Keratinocyte (primary cell): ENCODE data around the gene IPO8. TPM values are rescaled to one million over a fixed set of nuclear protein-coding genes. Genes with fewer than 3 reads are reported as not detected.

Source experiments
- DNase-seq: peaks from one replicate; pipeline ENCODE4 v3.0.0-alpha.2; 2011; ENCODE audit warnings: low read depth, missing footprints, low spot score
- FAIRE-seq: peaks from 2 replicates; lab custom pipeline; 2011; peaks lifted over from hg19 to GRCh38; lab: Jason Lieb, UNC
- H2AFZ ChIP-seq: 2 replicates; pipeline ENCODE4 v1.6.0; 2012; ENCODE audit warnings: low read length, control low read depth, inconsistent platforms; ENCODE audit not compliant: control insufficient read depth
- H3K27ac ChIP-seq: 2 replicates; pipeline ENCODE4 v1.5.1; 2011; ENCODE audit warnings: low read length; ENCODE audit not compliant: control insufficient read depth, insufficient read depth
- H3K27me3 ChIP-seq: 3 replicates; pipeline ENCODE4 v1.6.0; 2011; ENCODE audit warnings: low read length; ENCODE audit not compliant: control insufficient read depth, insufficient read depth; ENCODE audit errors: extremely low read depth
- H3K36me3 ChIP-seq, 2 experiments: 2 replicates in 1 of 2; 3 replicates in 1 of 2; pipeline ENCODE4 v1.5.1; 2011; ENCODE audit warnings: low read length in 2 of 2, mild to moderate bottlenecking in 1 of 2; ENCODE audit not compliant: control insufficient read depth in 2 of 2, insufficient read depth in 2 of 2; ENCODE audit errors: extremely low read depth in 1 of 2
- H3K4me1 ChIP-seq: 3 replicates; pipeline ENCODE4 v1.5.1; 2011; ENCODE audit warnings: low read length; ENCODE audit not compliant: control insufficient read depth, insufficient read depth; ENCODE audit errors: extremely low read depth
- H3K4me2 ChIP-seq: 3 replicates; pipeline ENCODE4 v1.6.0; 2011; ENCODE audit warnings: low read depth, low read length; ENCODE audit not compliant: control insufficient read depth, insufficient read depth; ENCODE audit errors: extremely low read depth
- H3K4me3 ChIP-seq, 3 experiments: fragments of 200-600 bp in 1 of 3; sonication (generic) in 1 of 3; 2 replicates in 2 of 3; 3 replicates in 1 of 3; pipeline ENCODE4 v1.5.1; 2011 to 2016; ENCODE audit warnings: low read length in 3 of 3, mild to moderate bottlenecking in 3 of 3, control low read depth in 2 of 3, inconsistent platforms in 1 of 3, low read depth in 1 of 3, mixed read lengths in 1 of 3, mixed run types in 1 of 3, moderate library complexity in 1 of 3; ENCODE audit not compliant: control insufficient read depth in 2 of 3, insufficient read depth in 2 of 3; ENCODE audit errors: extremely low read depth in 1 of 3
- H3K79me2 ChIP-seq: 2 replicates; pipeline ENCODE4 v1.6.0; 2012; ENCODE audit warnings: low read length; ENCODE audit not compliant: control insufficient read depth, insufficient read depth
- H3K9ac ChIP-seq: 3 replicates; pipeline ENCODE4 v1.6.0; 2011; ENCODE audit warnings: low read length; ENCODE audit not compliant: control insufficient read depth, insufficient read depth; ENCODE audit errors: extremely low read depth
- H3K9me1 ChIP-seq: 3 replicates; pipeline ENCODE4 v1.6.0; 2011; ENCODE audit warnings: low read length; ENCODE audit not compliant: control insufficient read depth, insufficient read depth; ENCODE audit errors: extremely low read depth
- H3K9me3 ChIP-seq: 2 replicates; pipeline ENCODE4 v1.5.1; 2012; ENCODE audit warnings: low read depth, low read length; ENCODE audit not compliant: control insufficient read depth
- H4K20me1 ChIP-seq: 3 replicates; pipeline ENCODE4 v1.6.0; 2011; ENCODE audit warnings: low read length; ENCODE audit not compliant: control insufficient read depth, insufficient read depth; ENCODE audit errors: extremely low read depth
- EZH2 ChIP-seq: IDR thresholded peaks from one replicate; pipeline ENCODE4 v1.6.1; 2012; ENCODE audit warnings: inconsistent platforms, mild to moderate bottlenecking, low read length, moderate library complexity
- dilution Hi-C: fragments of 300-500 bp; cut with MboI; formaldehyde crosslinking; loops from one replicate; pipeline ENCODE4 v1.7.0; 2020; ENCODE audit warnings: low sequenced_read_pairs; ENCODE audit not compliant: extremely low pct_ligation_motif_present
- polyA plus RNA-seq, 5 experiments: library from polyadenylated mRNA; depleted of rRNA in 3 of 5; stranded (reverse) in 3 of 5; stranded (forward) in 1 of 5; unstranded in 1 of 5; fragments of >200 nt; gene quantifications; 1 replicate in 1 of 5; 2 replicates in 3 of 5; 3 replicates in 1 of 5; pipeline versions ENCODE4 v1.2.1 to v1.2.3, GENCODE V29; 2011 to 2012; ENCODE audit warnings: missing spikeins in 2 of 5, low read depth in 1 of 5, low replicate concordance in 1 of 5
- TF ChIP-seq, protein P1 (sequence below), 3 experiments: IDR thresholded peaks in 1 of 3; conservative IDR thresholded peaks in 1 of 3; optimal IDR thresholded peaks in 1 of 3; 2 replicates in 2 of 3; 3 replicates in 1 of 3; pipeline versions ENCODE3 to v1.5.1; 2011; ENCODE audit warnings: low read length in 3 of 3, mild to moderate bottlenecking in 3 of 3, moderate library complexity in 2 of 3, control low read depth in 1 of 3, inconsistent platforms in 1 of 3; ENCODE audit not compliant: insufficient read depth in 2 of 3; ENCODE audit errors: extremely low read depth in 1 of 3

Gene IPO8
- polyA plus RNA-seq, 1 donor (not counting 4 experiments of a cell fraction or from before 2014, with no cell fraction given): 18.8 TPM

GRCh38 chr12:30617346-30618016, 78.2 kb downstream of the IPO8 start:
- Histone ChIP-seq H3K79me2 (no peaks in the 10 kb centered on the region), H3K9ac (no peak overlapping the region), H3K27me3 (no peaks in the 10 kb centered on the region), H2AFZ (no peak overlapping the region), H3K27ac (no peak overlapping the region), H3K4me1 (peaks cover 1% of the 10 kb centered on the region), H3K36me3 (no peaks in the 10 kb centered on the region), H3K4me2 (no peak overlapping the region), H3K4me3 (no peak overlapping the region), H4K20me1 (no peaks in the 10 kb centered on the region), H3K9me1 (no peaks in the 10 kb centered on the region), H3K9me3 (no peaks in the 10 kb centered on the region)
- TF ChIP-seq, protein P1, sequence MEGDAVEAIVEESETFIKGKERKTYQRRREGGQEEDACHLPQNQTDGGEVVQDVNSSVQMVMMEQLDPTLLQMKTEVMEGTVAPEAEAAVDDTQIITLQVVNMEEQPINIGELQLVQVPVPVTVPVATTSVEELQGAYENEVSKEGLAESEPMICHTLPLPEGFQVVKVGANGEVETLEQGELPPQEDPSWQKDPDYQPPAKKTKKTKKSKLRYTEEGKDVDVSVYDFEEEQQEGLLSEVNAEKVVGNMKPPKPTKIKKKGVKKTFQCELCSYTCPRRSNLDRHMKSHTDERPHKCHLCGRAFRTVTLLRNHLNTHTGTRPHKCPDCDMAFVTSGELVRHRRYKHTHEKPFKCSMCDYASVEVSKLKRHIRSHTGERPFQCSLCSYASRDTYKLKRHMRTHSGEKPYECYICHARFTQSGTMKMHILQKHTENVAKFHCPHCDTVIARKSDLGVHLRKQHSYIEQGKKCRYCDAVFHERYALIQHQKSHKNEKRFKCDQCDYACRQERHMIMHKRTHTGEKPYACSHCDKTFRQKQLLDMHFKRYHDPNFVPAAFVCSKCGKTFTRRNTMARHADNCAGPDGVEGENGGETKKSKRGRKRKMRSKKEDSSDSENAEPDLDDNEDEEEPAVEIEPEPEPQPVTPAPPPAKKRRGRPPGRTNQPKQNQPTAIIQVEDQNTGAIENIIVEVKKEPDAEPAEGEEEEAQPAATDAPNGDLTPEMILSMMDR (optimal IDR thresholded peaks at IDR 0.05 in 1 of 3, IDR thresholded peaks at IDR 0.05 in 1 of 3, conservative IDR thresholded peaks at IDR 0.05 in 1 of 3; ENCODE audit: extremely low read depth in 1 of 3, insufficient read depth in 2 of 3, low read length in 3 of 3): no peak
- TF ChIP-seq EZH2: no peak
- dilution Hi-C loops: no loop called here
- FAIRE-seq: no peak
- DNase-seq: no peak

- Histone ChIP-seq H3K9ac (no peak overlapping the region), H3K27ac (no peak overlapping the region), H3K4me3 (no peak overlapping the region), H3K4me2 (no peak overlapping the region), H3K9me3 (no peaks in the 10 kb centered on the region), H3K4me1 (no peaks in the 10 kb centered on the region), H2AFZ (no peak overlapping the region), H3K9me1 (no peaks in the 10 kb centered on the region), H3K27me3 (no peaks in the 10 kb centered on the region), H3K79me2 (no peaks in the 10 kb centered on the region), H4K20me1 (no peaks in the 10 kb centered on the region), H3K36me3 (no peaks in the 10 kb centered on the region)
- TF ChIP-seq EZH2: no peak
- TF ChIP-seq, protein P1 (optimal IDR thresholded peaks at IDR 0.05 in 1 of 3, IDR thresholded peaks at IDR 0.05 in 1 of 3, conservative IDR thresholded peaks at IDR 0.05 in 1 of 3; ENCODE audit: extremely low read depth in 1 of 3, insufficient read depth in 2 of 3, low read length in 3 of 3): no peak
- FAIRE-seq (no peak), DNase-seq (no peak)
- dilution Hi-C loops: no loop called here
Measured at GRCh38 chr12:30614031-30614430, 81.6 kb downstream of the IPO8 start.
